22Rv1 (cell line): ENCODE data around the gene OMG.

Experiments
- ZFX ChIP-seq: fragments of 450-650 bp; IDR thresholded peaks from 2 replicates; pipeline ENCODE4 v1.6.1; 2017; ENCODE audit warnings: antibody characterized with exemption, borderline replicate concordance
- TF ChIP-seq, protein P1 (sequence below): fragments of 450-650 bp; IDR thresholded peaks from 2 replicates; pipeline ENCODE4 v1.5.1; 2017; ENCODE audit warnings: mild to moderate bottlenecking

DNA sequence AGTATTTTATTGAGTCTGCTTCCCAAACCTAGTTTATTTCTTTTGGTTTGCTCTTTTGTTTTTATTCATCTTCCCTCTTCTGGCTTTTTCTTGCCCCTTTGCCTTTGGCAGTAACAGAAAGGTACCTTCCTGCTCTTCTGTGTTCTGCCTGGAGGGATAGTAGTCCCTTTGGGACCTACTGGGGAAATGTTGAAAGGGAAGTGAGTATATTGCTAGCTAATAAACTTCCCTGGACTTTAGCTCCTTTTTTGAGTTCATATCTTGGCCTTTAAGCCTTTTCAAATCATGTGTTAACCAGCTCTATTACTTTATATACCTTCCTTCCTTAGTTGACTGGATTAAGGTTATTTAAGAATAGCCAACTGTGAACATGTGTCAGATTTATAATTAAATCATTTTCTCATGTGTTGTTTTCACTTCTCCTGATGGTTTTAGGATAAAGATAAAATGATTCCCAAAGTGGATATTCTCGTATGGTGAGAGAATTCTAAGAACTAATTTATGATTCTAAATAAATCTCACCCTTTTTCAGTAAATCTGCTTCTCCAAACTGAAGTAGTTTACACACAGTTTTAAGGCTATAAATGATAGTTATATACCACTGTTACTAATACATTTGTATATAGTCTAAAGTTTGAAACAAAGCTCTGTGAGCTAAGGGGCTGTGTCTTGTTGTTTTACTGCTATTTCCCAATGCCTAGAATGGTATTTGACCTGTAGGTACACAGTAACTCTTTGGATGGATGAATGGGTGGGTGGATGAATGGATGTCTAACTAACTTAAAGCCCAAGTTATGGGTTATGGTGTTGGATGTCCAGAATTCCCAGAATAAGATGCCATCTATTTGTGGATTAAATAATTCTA, 45.7 kb downstream of the OMG start:
- TF ChIP-seq, protein P1, sequence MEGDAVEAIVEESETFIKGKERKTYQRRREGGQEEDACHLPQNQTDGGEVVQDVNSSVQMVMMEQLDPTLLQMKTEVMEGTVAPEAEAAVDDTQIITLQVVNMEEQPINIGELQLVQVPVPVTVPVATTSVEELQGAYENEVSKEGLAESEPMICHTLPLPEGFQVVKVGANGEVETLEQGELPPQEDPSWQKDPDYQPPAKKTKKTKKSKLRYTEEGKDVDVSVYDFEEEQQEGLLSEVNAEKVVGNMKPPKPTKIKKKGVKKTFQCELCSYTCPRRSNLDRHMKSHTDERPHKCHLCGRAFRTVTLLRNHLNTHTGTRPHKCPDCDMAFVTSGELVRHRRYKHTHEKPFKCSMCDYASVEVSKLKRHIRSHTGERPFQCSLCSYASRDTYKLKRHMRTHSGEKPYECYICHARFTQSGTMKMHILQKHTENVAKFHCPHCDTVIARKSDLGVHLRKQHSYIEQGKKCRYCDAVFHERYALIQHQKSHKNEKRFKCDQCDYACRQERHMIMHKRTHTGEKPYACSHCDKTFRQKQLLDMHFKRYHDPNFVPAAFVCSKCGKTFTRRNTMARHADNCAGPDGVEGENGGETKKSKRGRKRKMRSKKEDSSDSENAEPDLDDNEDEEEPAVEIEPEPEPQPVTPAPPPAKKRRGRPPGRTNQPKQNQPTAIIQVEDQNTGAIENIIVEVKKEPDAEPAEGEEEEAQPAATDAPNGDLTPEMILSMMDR, result no peak
- no peak for TF ChIP-seq ZFX
